GM12873 (cell line): ENCODE data around the gene TPCN1.

ENCODE experiments used
- TF ChIP-seq, protein P1 (sequence below): IDR thresholded peaks from 2 replicates; pipeline ENCODE4 v1.5.1; 2012; ENCODE audit warnings: low read depth, mild to moderate bottlenecking, moderate library complexity, low read length, control low read depth; ENCODE audit not compliant: insufficient read depth; ENCODE audit errors: missing control alignments

Gene TPCN1

DNA sequence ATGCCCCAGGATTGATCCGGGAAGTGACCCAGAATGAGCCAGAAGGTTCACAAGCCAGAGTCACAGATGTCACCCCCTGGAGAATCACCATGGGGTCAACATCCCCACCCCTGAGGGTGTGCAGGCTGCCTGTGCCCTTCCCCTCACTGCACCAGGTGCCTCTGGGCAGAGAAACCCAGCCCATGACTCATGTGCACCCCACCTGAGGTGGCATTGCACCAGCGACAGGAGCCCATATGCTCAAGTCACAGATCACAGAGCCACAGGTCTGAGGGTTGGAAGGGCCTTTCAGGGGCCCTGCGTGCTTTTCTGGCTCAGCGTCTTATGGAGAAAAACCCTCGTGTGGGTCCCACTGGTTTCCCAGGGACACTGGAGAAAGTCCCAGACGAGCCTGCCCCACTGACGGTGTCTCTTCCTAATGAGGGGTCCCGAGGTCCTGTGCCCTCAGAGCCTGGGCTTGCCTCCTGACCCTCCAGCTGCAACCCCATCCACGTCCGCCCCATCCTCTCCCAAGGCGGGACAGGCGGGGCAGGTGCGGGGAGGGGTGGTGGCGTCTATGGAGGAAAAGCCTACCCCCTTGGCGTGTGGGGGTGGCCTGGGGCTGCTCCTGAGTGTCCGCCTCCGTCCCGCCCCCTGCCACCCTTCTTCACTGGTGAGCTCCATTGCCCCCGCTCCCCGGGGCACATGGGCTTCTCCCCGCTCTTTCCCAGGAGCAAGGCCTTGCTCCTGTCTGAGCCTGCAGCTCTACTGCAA, 66.1 kb downstream of the TPCN1 start:
- TF ChIP-seq, protein P1, sequence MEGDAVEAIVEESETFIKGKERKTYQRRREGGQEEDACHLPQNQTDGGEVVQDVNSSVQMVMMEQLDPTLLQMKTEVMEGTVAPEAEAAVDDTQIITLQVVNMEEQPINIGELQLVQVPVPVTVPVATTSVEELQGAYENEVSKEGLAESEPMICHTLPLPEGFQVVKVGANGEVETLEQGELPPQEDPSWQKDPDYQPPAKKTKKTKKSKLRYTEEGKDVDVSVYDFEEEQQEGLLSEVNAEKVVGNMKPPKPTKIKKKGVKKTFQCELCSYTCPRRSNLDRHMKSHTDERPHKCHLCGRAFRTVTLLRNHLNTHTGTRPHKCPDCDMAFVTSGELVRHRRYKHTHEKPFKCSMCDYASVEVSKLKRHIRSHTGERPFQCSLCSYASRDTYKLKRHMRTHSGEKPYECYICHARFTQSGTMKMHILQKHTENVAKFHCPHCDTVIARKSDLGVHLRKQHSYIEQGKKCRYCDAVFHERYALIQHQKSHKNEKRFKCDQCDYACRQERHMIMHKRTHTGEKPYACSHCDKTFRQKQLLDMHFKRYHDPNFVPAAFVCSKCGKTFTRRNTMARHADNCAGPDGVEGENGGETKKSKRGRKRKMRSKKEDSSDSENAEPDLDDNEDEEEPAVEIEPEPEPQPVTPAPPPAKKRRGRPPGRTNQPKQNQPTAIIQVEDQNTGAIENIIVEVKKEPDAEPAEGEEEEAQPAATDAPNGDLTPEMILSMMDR, result no peak

DNA sequence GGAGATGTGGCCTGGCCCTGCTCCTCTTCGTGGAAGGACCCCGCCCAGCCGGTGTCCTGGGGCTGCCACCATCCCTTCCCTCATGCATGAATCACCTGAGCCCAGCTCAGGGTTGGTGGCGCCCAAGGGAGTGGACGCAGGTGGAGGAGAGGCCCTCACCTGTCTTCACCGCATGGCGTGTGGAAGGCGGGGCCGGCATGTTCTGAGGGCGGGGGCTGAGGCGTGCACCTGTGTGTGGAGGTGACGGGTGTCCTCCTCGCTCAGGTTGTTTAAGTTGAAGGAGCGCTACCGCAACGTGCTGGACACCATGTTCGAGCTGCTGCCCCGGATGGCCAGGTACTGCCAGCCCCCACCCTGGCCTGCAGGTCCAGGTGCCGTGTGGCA, 66.6 kb downstream of the TPCN1 start:
- TF ChIP-seq, protein P1, result no peak

DNA sequence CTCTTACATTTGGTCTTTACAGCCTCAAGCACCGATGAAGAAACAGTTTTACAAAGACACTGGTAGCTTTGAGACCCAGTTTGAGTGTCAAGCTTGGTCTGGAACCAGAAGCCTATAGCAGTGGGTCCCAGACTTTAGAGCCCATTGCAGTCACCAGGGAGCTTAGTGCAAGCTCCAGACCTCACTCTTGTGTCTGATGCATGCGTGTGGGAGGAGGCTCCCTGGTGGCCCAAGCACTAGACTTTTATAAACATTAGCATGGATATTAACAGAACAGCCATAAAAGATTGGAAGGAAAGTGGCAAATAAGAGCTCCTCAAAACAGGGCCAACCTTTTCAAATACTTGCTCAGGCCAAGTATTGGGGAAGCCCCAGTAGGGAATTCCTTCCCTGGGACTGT, 68.1 kb downstream of the TPCN1 start:
- TF ChIP-seq, protein P1, result no peak

DNA sequence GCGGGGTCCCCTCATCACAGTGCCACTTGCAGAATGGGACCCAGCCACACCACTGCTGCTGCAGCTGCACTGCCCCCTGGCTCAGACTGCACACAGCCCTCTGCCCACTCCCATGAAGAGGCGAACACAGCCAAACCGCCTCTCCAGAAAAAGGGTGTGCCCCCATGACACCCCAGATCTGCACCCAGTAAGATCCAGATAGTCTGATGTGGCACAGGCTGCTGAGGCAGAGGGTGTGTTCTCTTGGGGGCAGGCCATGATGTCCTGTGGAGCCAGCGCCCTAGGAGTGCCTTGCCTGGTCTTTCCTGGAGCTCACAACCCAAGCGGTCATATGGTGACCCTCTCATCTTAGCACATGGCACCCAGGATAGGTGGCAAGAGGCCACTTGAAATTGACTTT, 69.2 kb downstream of the TPCN1 start:
- TF ChIP-seq, protein P1, result no peak

DNA sequence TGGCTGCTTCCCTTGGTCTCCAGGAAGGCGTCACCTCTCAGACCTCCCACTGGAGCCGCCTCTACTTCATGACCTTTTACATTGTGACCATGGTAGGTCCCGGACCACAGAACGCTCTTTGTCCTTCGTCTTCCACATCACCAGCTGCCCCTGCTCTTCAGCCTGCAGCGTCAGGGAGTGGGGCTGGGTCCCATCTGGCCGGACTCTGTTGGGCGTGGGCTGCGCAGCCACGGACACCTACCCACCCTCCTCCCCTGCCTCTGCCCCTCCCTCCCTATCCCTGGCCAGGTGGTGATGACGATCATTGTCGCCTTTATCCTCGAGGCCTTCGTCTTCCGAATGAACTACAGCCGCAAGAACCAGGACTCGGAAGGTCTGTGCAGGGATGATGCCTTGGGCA, 70.3 kb downstream of the TPCN1 start:
- TF ChIP-seq, protein P1, result no peak

DNA sequence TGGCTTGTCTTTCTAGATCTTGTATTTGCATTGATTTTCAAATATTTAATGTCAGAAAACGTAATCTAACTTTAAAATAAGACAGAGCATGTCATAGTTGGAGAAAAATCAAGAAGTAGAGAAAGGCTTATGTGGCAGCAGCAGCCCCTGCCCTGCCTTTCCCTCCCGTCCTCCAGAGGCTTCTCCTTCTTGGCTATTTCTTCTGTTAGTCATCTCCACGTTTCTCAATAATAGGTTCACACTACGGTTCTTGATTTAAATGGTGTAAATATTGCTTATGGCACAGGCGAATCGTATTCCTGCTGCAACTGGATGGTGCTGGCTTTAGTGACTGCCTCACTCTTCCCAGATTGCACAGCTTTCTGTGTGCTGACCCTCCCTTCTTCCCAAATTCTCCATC, 70.8 kb downstream of the TPCN1 start:
- TF ChIP-seq, protein P1, result no peak

DNA sequence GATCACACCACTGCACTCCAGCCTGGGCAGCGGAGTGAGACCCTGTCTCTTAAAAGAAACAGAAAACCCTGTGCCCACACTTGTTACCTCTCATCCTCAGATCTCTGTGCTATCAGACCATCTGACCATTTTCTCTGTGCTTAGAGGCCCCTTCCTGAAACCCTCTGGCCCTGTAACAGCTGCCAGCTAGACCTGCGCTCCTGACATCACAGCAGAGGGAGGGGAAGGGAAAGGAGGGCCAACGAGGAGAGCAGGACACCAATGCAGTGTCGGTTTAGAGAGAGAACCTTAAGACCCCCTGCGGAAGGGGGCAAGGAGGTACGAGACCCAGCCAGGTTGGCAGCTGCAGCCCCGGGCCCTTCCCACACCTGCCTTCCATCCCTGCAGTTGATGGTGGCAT, 71.3 kb downstream of the TPCN1 start:
- TF ChIP-seq, protein P1, result no peak
